GM12801 (cell line): ENCODE data around the gene ANKRD13A.

Experiments
- TF ChIP-seq, protein P1 (sequence below): IDR thresholded peaks from one replicate; pipeline ENCODE4 v1.5.1; 2011; ENCODE audit warnings: control low read depth; ENCODE audit not compliant: insufficient read length; ENCODE audit errors: extremely low read depth

Gene ANKRD13A

DNA sequence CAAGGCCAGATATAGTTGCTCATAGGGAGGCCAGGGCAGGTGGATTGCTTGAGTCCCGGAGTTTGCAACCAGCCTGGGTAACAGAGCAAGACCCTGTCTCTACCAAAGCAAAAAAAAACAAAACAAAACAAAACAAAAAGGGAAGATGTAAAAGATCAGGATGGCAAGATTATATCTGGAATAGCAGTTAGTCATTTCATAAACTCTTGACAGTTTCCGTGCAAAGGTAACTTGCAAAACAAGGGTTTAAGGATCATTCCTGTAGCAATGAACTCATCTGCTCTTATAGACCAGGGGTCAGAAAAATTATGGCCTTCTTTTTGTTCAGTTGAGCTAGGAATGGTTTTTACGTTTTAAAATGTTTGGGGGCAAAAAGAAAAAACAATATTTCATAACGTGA lies 32.7 kb upstream of the ANKRD13A start:
- TF ChIP-seq, protein P1, sequence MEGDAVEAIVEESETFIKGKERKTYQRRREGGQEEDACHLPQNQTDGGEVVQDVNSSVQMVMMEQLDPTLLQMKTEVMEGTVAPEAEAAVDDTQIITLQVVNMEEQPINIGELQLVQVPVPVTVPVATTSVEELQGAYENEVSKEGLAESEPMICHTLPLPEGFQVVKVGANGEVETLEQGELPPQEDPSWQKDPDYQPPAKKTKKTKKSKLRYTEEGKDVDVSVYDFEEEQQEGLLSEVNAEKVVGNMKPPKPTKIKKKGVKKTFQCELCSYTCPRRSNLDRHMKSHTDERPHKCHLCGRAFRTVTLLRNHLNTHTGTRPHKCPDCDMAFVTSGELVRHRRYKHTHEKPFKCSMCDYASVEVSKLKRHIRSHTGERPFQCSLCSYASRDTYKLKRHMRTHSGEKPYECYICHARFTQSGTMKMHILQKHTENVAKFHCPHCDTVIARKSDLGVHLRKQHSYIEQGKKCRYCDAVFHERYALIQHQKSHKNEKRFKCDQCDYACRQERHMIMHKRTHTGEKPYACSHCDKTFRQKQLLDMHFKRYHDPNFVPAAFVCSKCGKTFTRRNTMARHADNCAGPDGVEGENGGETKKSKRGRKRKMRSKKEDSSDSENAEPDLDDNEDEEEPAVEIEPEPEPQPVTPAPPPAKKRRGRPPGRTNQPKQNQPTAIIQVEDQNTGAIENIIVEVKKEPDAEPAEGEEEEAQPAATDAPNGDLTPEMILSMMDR: no peak

DNA sequence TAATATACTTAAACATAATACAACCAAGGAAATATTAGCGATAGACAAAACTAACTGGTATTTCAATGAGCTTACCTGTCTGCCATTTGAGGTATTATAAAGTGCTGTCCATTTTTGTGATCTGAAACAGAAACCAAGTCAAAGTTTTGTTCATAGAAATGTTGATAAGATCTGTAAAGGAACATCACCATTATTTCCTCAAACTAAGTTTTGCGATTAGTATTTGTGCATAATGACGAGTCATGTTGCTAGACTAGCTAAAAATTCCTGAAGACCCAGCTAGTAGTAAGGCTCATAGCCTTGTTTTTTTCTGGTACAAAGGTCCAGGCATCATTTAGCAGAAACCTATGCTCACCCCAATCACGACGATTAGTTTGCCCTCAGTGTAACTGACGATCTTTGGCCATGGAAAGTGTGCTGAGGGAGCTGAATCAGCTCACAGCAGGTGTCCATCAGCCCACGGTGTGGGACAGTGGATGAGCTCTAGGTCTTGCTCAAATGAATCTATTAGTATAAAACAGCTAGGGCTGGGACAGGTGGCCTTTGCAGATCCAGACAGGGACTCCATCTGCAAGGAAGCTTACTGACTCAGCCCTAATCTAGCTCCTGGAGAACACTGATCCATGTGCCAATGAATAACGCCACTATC lies 31.7 kb upstream of the ANKRD13A start:
- TF ChIP-seq, protein P1: no peak

GRCh38 chr12:109968032-109968420 lies 31.2 kb upstream of the ANKRD13A start:
- TF ChIP-seq, protein P1: no peak

- TF ChIP-seq, protein P1: no peak
These were observed 30.4 kb upstream of the ANKRD13A start for GRCh38 chr12:109968801-109969200.

GRCh38 chr12:109972821-109973220 lies 26.4 kb upstream of the ANKRD13A start:
- TF ChIP-seq, protein P1: no peak

DNA sequence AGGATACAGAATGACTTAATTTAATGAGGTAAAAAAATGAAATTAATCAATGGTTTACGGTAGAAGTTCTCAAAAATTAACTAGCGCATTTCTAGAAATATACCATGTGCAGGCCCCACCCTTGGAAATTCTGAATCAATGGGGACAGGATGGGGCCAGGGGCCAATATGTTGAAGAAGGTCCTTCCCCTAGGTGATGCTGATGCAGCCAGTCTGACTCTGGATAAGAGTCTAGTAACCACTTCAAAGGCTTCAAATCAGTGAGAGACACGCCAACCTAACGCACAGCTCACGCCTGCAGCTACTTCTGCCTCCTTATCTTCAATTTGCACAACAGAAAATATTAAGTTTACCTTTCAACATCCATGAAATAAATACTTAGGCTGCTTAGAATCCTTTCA lies 17.9 kb upstream of the ANKRD13A start:
- TF ChIP-seq, protein P1: no peak

GRCh38 chr12:109982210-109982609 lies 17.0 kb upstream of the ANKRD13A start:
- TF ChIP-seq, protein P1: no peak
